ENCODE data around the gene PTPRM. TPM values are rescaled to one million over a fixed set of nuclear protein-coding genes. Genes with fewer than 3 reads are reported as not detected.

The PTPRM gene
- total RNA-seq, 1 donor from 2014 or later = 257 TPM

DNA sequence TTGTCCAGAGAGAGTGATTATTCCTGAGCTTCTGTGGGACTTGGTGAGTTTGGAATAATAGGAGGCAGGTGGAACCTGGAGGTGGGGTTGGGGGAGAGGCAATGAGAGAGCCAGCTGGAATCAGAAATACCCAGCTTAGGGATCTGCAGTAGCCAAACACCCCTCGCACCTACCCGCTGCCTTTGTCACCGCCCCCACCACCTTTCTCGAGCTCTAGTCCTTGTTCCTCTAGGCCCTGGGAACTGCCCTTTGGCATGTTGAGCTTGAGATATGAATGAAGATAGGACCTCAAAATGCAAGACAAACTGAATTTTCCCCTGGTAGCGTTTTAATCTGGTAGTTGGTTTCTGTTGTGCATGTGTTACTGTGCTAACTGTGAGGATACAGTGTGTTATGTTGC lies 242.9 kb downstream of the PTPRM start:
- Histone ChIP-seq H3K9me3 (peaks cover 9 to 12% of the 10 kb centered on the region in 2 donors), H3K4me1 (peaks cover 0 to 14% of the 10 kb centered on the region in 2 donors), H3K27ac (no peak overlapping the region), H3K27me3 (no peaks in the 10 kb centered on the region), H3K4me3 (no peak overlapping the region), H3K36me3 (no peaks in the 10 kb centered on the region)
- no peak for TF ChIP-seq CTCF (IDR thresholded peaks at IDR 0.05)
- no peak for DNase-seq (ENCODE audit: low spot score in 2 of 2)
- intact Hi-C loops (cut with DNase I) = no loop called here

- intact Hi-C loops (cut with DNase I) = loop anchor here (2.0 kb wide), 1 partner anchor 244 kb away; no protein-coding TSS in a partner anchor
- DNase-seq (ENCODE audit: low spot score in 2 of 2) = no peak
- H3K36me3 ChIP-seq = no peaks in the 10 kb centered on the region
- peaks cover 0 to 14% of the 10 kb centered on the region in 2 donors for H3K4me1 ChIP-seq
- no peaks in the 10 kb centered on the region for H3K27me3 ChIP-seq
- H3K9me3 ChIP-seq = peaks cover 12 to 21% of the 10 kb centered on the region in 2 donors
- TF ChIP-seq CTCF (IDR thresholded peaks at IDR 0.05) = no peak
- no peak overlapping the region for H3K27ac ChIP-seq
- H3K4me3 ChIP-seq = no peak overlapping the region
These were observed 245.4 kb downstream of the PTPRM start for GRCh38 chr18:7812431-7813063.

GRCh38 chr18:7813131-7813530 lies 246.0 kb downstream of the PTPRM start:
- no peak overlapping the region for H3K27ac ChIP-seq
- H3K4me3 ChIP-seq = no peak overlapping the region
- TF ChIP-seq CTCF (IDR thresholded peaks at IDR 0.05) = no peak
- H3K27me3 ChIP-seq = no peaks in the 10 kb centered on the region
- no peak for DNase-seq (ENCODE audit: low spot score in 2 of 2)
- H3K4me1 ChIP-seq = peaks cover 0 to 14% of the 10 kb centered on the region in 2 donors
- intact Hi-C loops (cut with DNase I) = loop anchor here (2.0 kb wide), 1 partner anchor 244 kb away; no protein-coding TSS in a partner anchor
- H3K9me3 ChIP-seq = peaks cover 12 to 21% of the 10 kb centered on the region in 2 donors
- no peaks in the 10 kb centered on the region for H3K36me3 ChIP-seq

DNA sequence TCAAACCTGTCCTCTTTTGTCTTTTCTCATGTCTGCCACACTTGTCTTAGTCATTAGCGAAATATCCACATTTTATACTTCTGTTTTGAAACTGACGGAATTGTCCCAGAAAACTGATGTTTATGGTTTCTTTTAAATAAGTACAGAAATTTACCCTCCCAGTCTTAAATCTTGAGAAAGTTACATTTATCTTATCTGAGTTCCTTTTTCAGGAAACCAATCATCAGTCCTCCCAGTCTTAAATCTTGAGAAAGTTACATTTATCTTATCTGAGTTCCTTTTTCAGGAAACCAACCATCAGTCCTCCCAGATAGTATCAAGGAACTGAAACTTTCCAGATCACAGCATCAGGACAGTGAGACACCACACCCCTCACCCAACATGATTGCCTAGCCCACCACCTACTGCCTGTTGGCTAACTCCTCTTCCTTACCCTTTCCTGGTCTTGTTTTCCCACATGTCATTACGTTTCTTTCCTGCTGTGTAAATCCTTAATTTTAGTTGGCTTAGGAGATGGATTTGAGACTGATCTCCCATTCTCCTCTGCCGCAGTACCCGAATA lies 247.7 kb downstream of the PTPRM start:
- peaks cover 12 to 21% of the 10 kb centered on the region in 2 donors for H3K9me3 ChIP-seq
- no peak overlapping the region for H3K4me3 ChIP-seq
- no peak for TF ChIP-seq CTCF (IDR thresholded peaks at IDR 0.05)
- H3K27me3 ChIP-seq = no peaks in the 10 kb centered on the region
- peaks cover 0 to 14% of the 10 kb centered on the region in 2 donors for H3K4me1 ChIP-seq
- H3K36me3 ChIP-seq = no peaks in the 10 kb centered on the region
- no peak for DNase-seq (ENCODE audit: low spot score in 2 of 2)
- intact Hi-C loops (cut with DNase I) = no loop called here
- H3K27ac ChIP-seq = no peak overlapping the region

DNA sequence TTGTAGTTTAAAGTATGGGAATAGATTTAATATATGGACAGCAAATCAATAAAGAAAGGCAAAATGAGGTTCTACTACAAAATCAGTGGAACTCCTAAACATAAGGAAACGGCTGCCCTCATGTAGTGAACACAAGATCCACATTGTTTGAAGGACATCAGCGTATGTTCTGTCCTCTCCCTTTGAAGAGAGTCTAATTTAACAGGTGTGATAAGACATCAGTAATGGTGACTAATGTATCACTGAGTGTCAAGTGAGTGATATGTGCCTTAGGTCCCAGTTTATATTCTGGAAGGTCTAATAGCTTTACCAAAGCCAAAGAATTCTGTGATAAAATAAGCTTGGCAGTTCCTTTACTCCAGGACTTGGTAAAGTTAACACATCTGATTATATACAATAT lies 248.7 kb downstream of the PTPRM start:
- Histone ChIP-seq H3K27ac (no peak overlapping the region), H3K36me3 (no peaks in the 10 kb centered on the region), H3K4me3 (no peak overlapping the region), H3K4me1 (peaks cover 0 to 14% of the 10 kb centered on the region in 2 donors), H3K9me3 (peaks cover 12 to 21% of the 10 kb centered on the region in 2 donors), H3K27me3 (no peaks in the 10 kb centered on the region)
- no peak for DNase-seq (ENCODE audit: low spot score in 2 of 2)
- no peak for TF ChIP-seq CTCF (IDR thresholded peaks at IDR 0.05)
- intact Hi-C loops (cut with DNase I) = no loop called here

All from ascending aorta (tissue), 2 donors.